ENCODE results near the gene ARHGAP22. TPM values are rescaled to one million over a fixed set of nuclear protein-coding genes. Genes with fewer than 3 reads are reported as not detected.

ARHGAP22 gene
- total RNA-seq, 1 experiment from 2014 or later, result 1.8 TPM

GRCh38 chr10:48491392-48492139 is 113.3 kb downstream of the ARHGAP22 start:
- ATAC-seq (no peak), DNase-seq (ENCODE audit: low read depth, low spot score) (no peak)
- in situ Hi-C loops (cut with HindIII; ENCODE audit: low pct_unique_long_range_greater_than_20kb, low sequenced_read_pairs) (no loop called here), intact Hi-C loops (cut with micrococcal nuclease; ENCODE audit: unreplicated experiment) (no loop called here)
- Histone ChIP-seq H3K27me3 (ENCODE audit: control insufficient read depth, insufficient read depth, low read length) (no peaks in the 10 kb centered on the region; the same call in 1 of the 2 replicates), H3K27ac (ENCODE audit: low read length) (no peak overlapping the region), H3K4me3 (ENCODE audit: low read depth in 2 of 2, low read length in 2 of 2) (no peak overlapping the region), H3K36me3 (ENCODE audit: control insufficient read depth, insufficient read depth, low read length) (no peaks in the 10 kb centered on the region), H3K9me3 (ENCODE audit: control insufficient read depth, insufficient read depth, low read depth, low read length) (no peaks in the 10 kb centered on the region), H3K4me1 (ENCODE audit: control insufficient read depth, insufficient read depth, low read length) (no peaks in the 10 kb centered on the region)
- CTCF ChIA-PET, result no interaction called here
- no TSS peak for BruUV-seq (replicated peaks)
- no peak for TF ChIP-seq REST (IDR thresholded peaks at IDR 0.05; ENCODE audit: insufficient read depth in 1 of 2, low read depth in 2 of 2, low read length in 1 of 2)
- TF ChIP-seq, protein P1, sequence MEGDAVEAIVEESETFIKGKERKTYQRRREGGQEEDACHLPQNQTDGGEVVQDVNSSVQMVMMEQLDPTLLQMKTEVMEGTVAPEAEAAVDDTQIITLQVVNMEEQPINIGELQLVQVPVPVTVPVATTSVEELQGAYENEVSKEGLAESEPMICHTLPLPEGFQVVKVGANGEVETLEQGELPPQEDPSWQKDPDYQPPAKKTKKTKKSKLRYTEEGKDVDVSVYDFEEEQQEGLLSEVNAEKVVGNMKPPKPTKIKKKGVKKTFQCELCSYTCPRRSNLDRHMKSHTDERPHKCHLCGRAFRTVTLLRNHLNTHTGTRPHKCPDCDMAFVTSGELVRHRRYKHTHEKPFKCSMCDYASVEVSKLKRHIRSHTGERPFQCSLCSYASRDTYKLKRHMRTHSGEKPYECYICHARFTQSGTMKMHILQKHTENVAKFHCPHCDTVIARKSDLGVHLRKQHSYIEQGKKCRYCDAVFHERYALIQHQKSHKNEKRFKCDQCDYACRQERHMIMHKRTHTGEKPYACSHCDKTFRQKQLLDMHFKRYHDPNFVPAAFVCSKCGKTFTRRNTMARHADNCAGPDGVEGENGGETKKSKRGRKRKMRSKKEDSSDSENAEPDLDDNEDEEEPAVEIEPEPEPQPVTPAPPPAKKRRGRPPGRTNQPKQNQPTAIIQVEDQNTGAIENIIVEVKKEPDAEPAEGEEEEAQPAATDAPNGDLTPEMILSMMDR (IDR thresholded peaks at IDR 0.05), result no peak
- no peak for TF ChIP-seq TCF7L2 (IDR thresholded peaks at IDR 0.05; ENCODE audit: low read depth, low read length)
- TF ChIP-seq SIN3A (IDR thresholded peaks at IDR 0.05; ENCODE audit: borderline replicate concordance, insufficient read depth, low read depth, low read length), result no peak
- TF ChIP-seq POLR2AphosphoS5 (IDR thresholded peaks at IDR 0.05; ENCODE audit: low read depth, low read length), result no peak
- POLR2A ChIA-PET, result interaction anchor here (0.7 kb wide), 1 partner anchor 41 kb away, joined by 3 read pairs; no protein-coding TSS in a partner anchor

DNA sequence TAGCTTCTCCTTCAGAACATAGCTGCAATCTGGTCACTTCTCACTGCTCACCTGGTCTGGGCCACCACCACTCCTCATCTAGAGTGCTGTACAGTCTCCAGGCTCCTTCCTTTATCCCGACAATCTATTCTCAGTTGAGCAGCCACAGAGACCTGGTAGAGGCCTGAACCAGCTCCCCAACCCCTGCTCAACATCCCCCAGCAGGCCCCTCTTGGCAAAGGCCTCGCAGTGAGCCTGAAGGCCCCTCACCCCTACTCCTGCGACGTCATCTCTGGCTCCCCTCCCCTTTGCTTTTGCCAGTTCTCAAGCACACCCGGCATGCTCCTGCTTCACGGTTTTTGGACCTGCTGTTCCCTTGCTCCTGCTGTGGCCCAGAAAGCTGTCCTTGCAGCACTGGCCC is 113.9 kb downstream of the ARHGAP22 start:
- CTCF ChIA-PET, result no interaction called here
- ATAC-seq (no peak), DNase-seq (ENCODE audit: low read depth, low spot score) (no peak)
- Histone ChIP-seq H3K36me3 (ENCODE audit: control insufficient read depth, insufficient read depth, low read length) (no peaks in the 10 kb centered on the region), H3K4me1 (ENCODE audit: control insufficient read depth, insufficient read depth, low read length) (no peaks in the 10 kb centered on the region), H3K9me3 (ENCODE audit: control insufficient read depth, insufficient read depth, low read depth, low read length) (no peaks in the 10 kb centered on the region), H3K27ac (ENCODE audit: low read length) (no peak overlapping the region), H3K4me3 (ENCODE audit: low read depth in 2 of 2, low read length in 2 of 2) (no peak overlapping the region), H3K27me3 (ENCODE audit: control insufficient read depth, insufficient read depth, low read length) (peaks cover under 1% of the 10 kb centered on the region; the same call in 1 of the 2 replicates)
- no TSS peak for BruUV-seq (replicated peaks)
- in situ Hi-C loops (cut with HindIII; ENCODE audit: low pct_unique_long_range_greater_than_20kb, low sequenced_read_pairs) (no loop called here), intact Hi-C loops (cut with micrococcal nuclease; ENCODE audit: unreplicated experiment) (no loop called here)
- TF ChIP-seq TCF7L2 (IDR thresholded peaks at IDR 0.05; ENCODE audit: low read depth, low read length) (no peak), SIN3A (IDR thresholded peaks at IDR 0.05; ENCODE audit: borderline replicate concordance, insufficient read depth, low read depth, low read length) (no peak), REST (IDR thresholded peaks at IDR 0.05; ENCODE audit: insufficient read depth in 1 of 2, low read depth in 2 of 2, low read length in 1 of 2) (no peak), POLR2AphosphoS5 (IDR thresholded peaks at IDR 0.05; ENCODE audit: low read depth, low read length) (no peak)
- TF ChIP-seq, protein P1 (IDR thresholded peaks at IDR 0.05), result no peak
- POLR2A ChIA-PET, result no interaction called here
